ENCODE results near the gene PC.
"Not testable (repeated sequence)": the region's sequence is repeated elsewhere in the genome, so short reads cannot be mapped to it uniquely, and the experiment has no call there.

The PC gene

GRCh38 chr11:66834943-66835342 is 123.2 kb downstream of the PC start:
- Histone ChIP-seq H3K36me3 (ENCODE audit: control insufficient read depth, insufficient read depth, low read length) (no peaks in the 10 kb centered on the region), H3K4me1 (peaks cover 3% of the 10 kb centered on the region), H3K9me3 (ENCODE audit: control insufficient read depth, low read length) (no peaks in the 10 kb centered on the region), H2AFZ (no peak overlapping the region), H3K4me2 (ENCODE audit: low read length) (no peak overlapping the region), H3K27me3 (ENCODE audit: control insufficient read depth, insufficient read depth, low read length) (no peaks in the 10 kb centered on the region), H3K27ac (peak overlapping the region; percentile 53), H3K4me3 (ENCODE audit: low read depth, low read length) (peak overlapping the region; percentile 20), H3K9ac (no peak overlapping the region), H3K79me2 (no peaks in the 10 kb centered on the region)
- no peak for TF ChIP-seq CTCF (IDR thresholded peaks at IDR 0.05)

- TF ChIP-seq CTCF (IDR thresholded peaks at IDR 0.05), result no peak
- H3K4me1 ChIP-seq, result peaks cover 3% of the 10 kb centered on the region
These were observed 123.7 kb downstream of the PC start for GRCh38 chr11:66834539-66834845.

GRCh38 chr11:66824573-66824972 is 133.6 kb downstream of the PC start:
- H3K4me1 ChIP-seq; H3K27ac ChIP-seq; H3K36me3 ChIP-seq (ENCODE audit: control insufficient read depth, insufficient read depth, low read length); H2AFZ ChIP-seq; H3K4me2 ChIP-seq (ENCODE audit: low read length); H3K4me3 ChIP-seq (ENCODE audit: low read depth, low read length); H3K9me3 ChIP-seq (ENCODE audit: control insufficient read depth, low read length); H3K27me3 ChIP-seq (ENCODE audit: control insufficient read depth, insufficient read depth, low read length); H3K79me2 ChIP-seq; H3K9ac ChIP-seq: not testable (repeated sequence)

More at GRCh38 chr11:66834539-66834845, 123.7 kb downstream of the PC start:
- Histone ChIP-seq H3K9me3 (ENCODE audit: control insufficient read depth, low read length) (no peaks in the 10 kb centered on the region), H2AFZ (no peak overlapping the region), H3K4me2 (ENCODE audit: low read length) (no peak overlapping the region), H3K4me3 (ENCODE audit: low read depth, low read length) (peak overlapping the region; percentile 20), H3K9ac (no peak overlapping the region), H3K79me2 (no peaks in the 10 kb centered on the region), H3K36me3 (ENCODE audit: control insufficient read depth, insufficient read depth, low read length) (no peaks in the 10 kb centered on the region), H3K27me3 (ENCODE audit: control insufficient read depth, insufficient read depth, low read length) (no peaks in the 10 kb centered on the region), H3K27ac (peak overlapping the region; percentile 53)

- H2AFZ ChIP-seq, result no peak overlapping the region
- no peak overlapping the region for H3K4me3 ChIP-seq (ENCODE audit: low read depth, low read length)
- no peak overlapping the region for H3K4me2 ChIP-seq (ENCODE audit: low read length)
- H3K79me2 ChIP-seq, result no peaks in the 10 kb centered on the region
- no peak overlapping the region for H3K27ac ChIP-seq
- no peak for TF ChIP-seq CTCF (IDR thresholded peaks at IDR 0.05)
- H3K9me3 ChIP-seq (ENCODE audit: control insufficient read depth, low read length), result no peaks in the 10 kb centered on the region
- no peak overlapping the region for H3K9ac ChIP-seq
- no peaks in the 10 kb centered on the region for H3K27me3 ChIP-seq (ENCODE audit: control insufficient read depth, insufficient read depth, low read length)
- H3K4me1 ChIP-seq, result no peaks in the 10 kb centered on the region
- H3K36me3 ChIP-seq (ENCODE audit: control insufficient read depth, insufficient read depth, low read length), result no peaks in the 10 kb centered on the region
These were observed 134.5 kb downstream of the PC start for GRCh38 chr11:66823700-66824099.

GRCh38 chr11:66820901-66821300 is 137.3 kb downstream of the PC start:
- H3K79me2 ChIP-seq, result no peaks in the 10 kb centered on the region
- no peak overlapping the region for H3K27ac ChIP-seq
- H3K4me3 ChIP-seq (ENCODE audit: low read depth, low read length), result no peak overlapping the region
- H3K4me1 ChIP-seq, result no peaks in the 10 kb centered on the region
- no peak overlapping the region for H2AFZ ChIP-seq
- no peak overlapping the region for H3K9ac ChIP-seq
- no peaks in the 10 kb centered on the region for H3K9me3 ChIP-seq (ENCODE audit: control insufficient read depth, low read length)
- no peak for TF ChIP-seq CTCF (IDR thresholded peaks at IDR 0.05)
- no peak overlapping the region for H3K4me2 ChIP-seq (ENCODE audit: low read length)
- no peaks in the 10 kb centered on the region for H3K27me3 ChIP-seq (ENCODE audit: control insufficient read depth, insufficient read depth, low read length)
- no peaks in the 10 kb centered on the region for H3K36me3 ChIP-seq (ENCODE audit: control insufficient read depth, insufficient read depth, low read length)

All from parathyroid adenoma (tissue), 2 donors.